OCI-LY7 (cell line): ENCODE data around the gene STRBP.

Experiments
- EZH2phosphoT487 ChIP-seq: fragments of 200-600 bp; sonication (generic); IDR thresholded peaks from 2 replicates; pipeline ENCODE4 v1.6.1; 2018; ENCODE audit warnings: low read depth, borderline replicate concordance, mild to moderate bottlenecking, mixed run types, antibody characterized with exemption, low read length, moderate library complexity, mixed read lengths
- TF ChIP-seq, protein P1 (sequence below): fragments of 200-600 bp; sonication (generic); conservative IDR thresholded peaks from 2 replicates; pipeline ENCODE4 v1.5.1; 2014; ENCODE audit warnings: mild to moderate bottlenecking, antibody characterized with exemption, low read length, moderate library complexity, mixed read lengths

DNA sequence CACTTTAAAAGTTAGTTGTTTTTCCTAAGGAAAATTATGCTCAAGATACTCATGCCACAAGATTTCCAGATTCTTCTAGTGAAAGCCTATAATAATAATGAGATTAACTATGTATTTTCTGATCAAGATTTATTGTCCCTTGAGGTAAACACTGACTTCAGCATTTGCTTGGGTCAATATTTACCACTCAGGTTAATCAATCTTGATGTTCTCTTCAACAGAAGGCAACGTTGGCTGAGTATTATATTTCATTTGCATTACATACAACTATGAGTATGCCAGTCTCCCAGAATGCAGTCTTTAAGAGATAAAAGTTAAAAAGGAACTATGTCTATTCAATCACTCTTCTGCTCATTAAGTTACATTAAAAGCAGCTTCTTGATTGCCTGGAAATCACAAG, 119.3 kb downstream of the STRBP start:
- TF ChIP-seq, protein P1, sequence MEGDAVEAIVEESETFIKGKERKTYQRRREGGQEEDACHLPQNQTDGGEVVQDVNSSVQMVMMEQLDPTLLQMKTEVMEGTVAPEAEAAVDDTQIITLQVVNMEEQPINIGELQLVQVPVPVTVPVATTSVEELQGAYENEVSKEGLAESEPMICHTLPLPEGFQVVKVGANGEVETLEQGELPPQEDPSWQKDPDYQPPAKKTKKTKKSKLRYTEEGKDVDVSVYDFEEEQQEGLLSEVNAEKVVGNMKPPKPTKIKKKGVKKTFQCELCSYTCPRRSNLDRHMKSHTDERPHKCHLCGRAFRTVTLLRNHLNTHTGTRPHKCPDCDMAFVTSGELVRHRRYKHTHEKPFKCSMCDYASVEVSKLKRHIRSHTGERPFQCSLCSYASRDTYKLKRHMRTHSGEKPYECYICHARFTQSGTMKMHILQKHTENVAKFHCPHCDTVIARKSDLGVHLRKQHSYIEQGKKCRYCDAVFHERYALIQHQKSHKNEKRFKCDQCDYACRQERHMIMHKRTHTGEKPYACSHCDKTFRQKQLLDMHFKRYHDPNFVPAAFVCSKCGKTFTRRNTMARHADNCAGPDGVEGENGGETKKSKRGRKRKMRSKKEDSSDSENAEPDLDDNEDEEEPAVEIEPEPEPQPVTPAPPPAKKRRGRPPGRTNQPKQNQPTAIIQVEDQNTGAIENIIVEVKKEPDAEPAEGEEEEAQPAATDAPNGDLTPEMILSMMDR = no peak
- TF ChIP-seq EZH2phosphoT487 = no peak
